ENCODE measurements around the gene PCDHA4.
"Not testable (repeated sequence)": the region's sequence is repeated elsewhere in the genome, so short reads cannot be mapped to it uniquely, and the experiment has no call there.

Gene PCDHA4

GRCh38 chr5:140849831-140850634, 43.2 kb downstream of the PCDHA4 start:
- H3K27ac ChIP-seq; H3K4me1 ChIP-seq (ENCODE audit: control insufficient read depth in 1 of 2, insufficient read depth in 1 of 2, low read depth in 1 of 2, low read length in 1 of 2); H3K4me3 ChIP-seq (ENCODE audit: low read depth in 1 of 2, low read length in 1 of 2); H3K27me3 ChIP-seq; H3K36me3 ChIP-seq: not testable (repeated sequence)
- peaks cover 17% of the 10 kb centered on the region for H3K9me3 ChIP-seq

- TF ChIP-seq CTCF (IDR thresholded peaks at IDR 0.05) = no peak
- Histone ChIP-seq H3K9me3 (peaks cover 6% of the 10 kb centered on the region), H3K36me3 (no peaks in the 10 kb centered on the region), H3K4me3 (ENCODE audit: low read depth in 1 of 2, low read length in 1 of 2) (no peak within 1 kb of the TSS), H3K4me1 (ENCODE audit: control insufficient read depth in 1 of 2, insufficient read depth in 1 of 2, low read depth in 1 of 2, low read length in 1 of 2) (no peaks in the 10 kb centered on the region), H3K27ac (no peak within 1 kb of the TSS), H3K27me3 (peaks cover 18% of the 10 kb centered on the region)
These were observed 49.2 kb downstream of the PCDHA4 start, which contains the start of gene PCDHA10 for GRCh38 chr5:140855772-140856674. PCDHA10 (plus strand) TSS chr5:140855897; CDS start chr5:140856049, 152 bp downstream.

GRCh38 chr5:140857177-140857986, 50.5 kb downstream of the PCDHA4 start:
- Histone ChIP-seq H3K36me3 (no peaks in the 10 kb centered on the region), H3K4me1 (ENCODE audit: control insufficient read depth in 1 of 2, insufficient read depth in 1 of 2, low read depth in 1 of 2, low read length in 1 of 2) (no peaks in the 10 kb centered on the region), H3K4me3 (ENCODE audit: low read depth in 1 of 2, low read length in 1 of 2) (no peak overlapping the region), H3K9me3 (peaks cover 11% of the 10 kb centered on the region), H3K27ac (no peak overlapping the region), H3K27me3 (peaks cover 18% of the 10 kb centered on the region)
- no peak for TF ChIP-seq CTCF (IDR thresholded peaks at IDR 0.05)

GRCh38 chr5:140857987-140858240, 51.0 kb downstream of the PCDHA4 start:
- H3K27ac ChIP-seq = no peak overlapping the region
- peaks cover 18% of the 10 kb centered on the region for H3K27me3 ChIP-seq
- no peak overlapping the region for H3K4me3 ChIP-seq (ENCODE audit: low read depth in 1 of 2, low read length in 1 of 2)
- peaks cover 16% of the 10 kb centered on the region for H3K9me3 ChIP-seq
- H3K4me1 ChIP-seq (ENCODE audit: control insufficient read depth in 1 of 2, insufficient read depth in 1 of 2, low read depth in 1 of 2, low read length in 1 of 2) = no peaks in the 10 kb centered on the region
- H3K36me3 ChIP-seq = no peaks in the 10 kb centered on the region
- no peak for TF ChIP-seq CTCF (IDR thresholded peaks at IDR 0.05)

- no peak overlapping the region for H3K27ac ChIP-seq
- H3K4me1 ChIP-seq (ENCODE audit: control insufficient read depth in 1 of 2, insufficient read depth in 1 of 2, low read depth in 1 of 2, low read length in 1 of 2) = no peaks in the 10 kb centered on the region
- H3K4me3 ChIP-seq (ENCODE audit: low read depth in 1 of 2, low read length in 1 of 2) = no peak overlapping the region
- H3K36me3 ChIP-seq = no peaks in the 10 kb centered on the region
- peaks cover 20% of the 10 kb centered on the region for H3K9me3 ChIP-seq
- H3K27me3 ChIP-seq = no peaks in the 10 kb centered on the region
- no peak for TF ChIP-seq CTCF (IDR thresholded peaks at IDR 0.05)
These were observed 55.8 kb downstream of the PCDHA4 start for GRCh38 chr5:140862441-140863295.

Measured in neutrophil (primary cell).